NCI-H2171 (cell line): ENCODE data around the gene CDKN1C.

Experiments used
- DNase-seq: peaks from one replicate; lab custom pipeline; 2025; lab: John Stamatoyannopoulos, UW

Gene CDKN1C

DNA sequence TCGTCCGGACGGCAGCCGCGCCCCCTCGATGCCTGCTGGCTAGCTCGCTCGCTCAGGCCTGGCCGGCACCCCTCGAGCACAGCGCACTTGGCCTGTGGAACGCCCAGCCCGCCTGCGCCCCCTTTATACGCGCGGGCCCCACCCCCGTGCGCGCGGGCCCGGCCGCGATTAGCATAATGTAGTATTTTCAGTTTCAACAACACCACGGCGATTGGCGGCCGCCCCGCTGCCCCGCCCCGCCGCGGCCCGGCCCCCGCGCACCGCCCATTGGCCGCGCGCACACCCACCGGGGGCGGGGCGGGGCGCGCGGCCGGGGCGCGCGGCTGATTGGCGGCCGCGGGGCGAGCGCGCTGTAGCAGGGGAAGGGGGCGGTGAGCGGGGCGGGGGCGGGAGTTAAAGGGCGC, at the start of gene CDKN1C:
Gene CDKN1C (minus strand): TSS at position 98 of the 404 bp plus-strand sequence. CDS start 319 bp downstream, outside the sequence.
- peak; percentile 19 for DNase-seq

DNA sequence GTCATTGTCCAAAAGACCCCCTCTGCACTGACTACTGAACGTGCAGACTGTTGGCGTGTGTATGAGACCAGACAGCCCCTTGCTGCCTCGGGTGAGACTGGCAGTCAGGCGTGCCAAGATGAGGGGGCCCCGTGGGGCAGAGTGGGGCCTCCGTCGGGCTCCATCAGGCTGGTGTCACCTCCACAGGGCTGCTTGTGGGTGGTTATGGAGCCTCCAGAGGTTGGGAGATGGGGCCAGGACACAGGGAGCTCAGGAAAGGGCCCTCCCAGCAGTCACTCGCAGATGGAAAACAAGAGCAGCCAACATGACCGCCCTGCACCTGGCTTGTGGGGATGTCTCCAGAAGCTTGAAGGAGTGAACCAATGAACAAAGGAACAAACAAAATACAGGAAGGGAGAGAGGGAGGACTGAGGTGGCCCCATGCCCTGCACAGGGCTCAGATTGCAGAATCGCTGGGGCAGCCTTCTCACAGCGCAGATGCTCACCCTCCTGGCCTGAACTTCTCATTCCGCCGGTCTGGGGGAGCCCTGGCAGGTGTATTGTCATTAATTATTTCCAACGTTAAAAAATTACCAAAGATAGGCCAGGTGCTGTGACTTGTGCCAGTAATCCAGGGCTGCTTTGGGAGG, 49.1 kb upstream of the CDKN1C start:
- DNase-seq = no peak

DNA sequence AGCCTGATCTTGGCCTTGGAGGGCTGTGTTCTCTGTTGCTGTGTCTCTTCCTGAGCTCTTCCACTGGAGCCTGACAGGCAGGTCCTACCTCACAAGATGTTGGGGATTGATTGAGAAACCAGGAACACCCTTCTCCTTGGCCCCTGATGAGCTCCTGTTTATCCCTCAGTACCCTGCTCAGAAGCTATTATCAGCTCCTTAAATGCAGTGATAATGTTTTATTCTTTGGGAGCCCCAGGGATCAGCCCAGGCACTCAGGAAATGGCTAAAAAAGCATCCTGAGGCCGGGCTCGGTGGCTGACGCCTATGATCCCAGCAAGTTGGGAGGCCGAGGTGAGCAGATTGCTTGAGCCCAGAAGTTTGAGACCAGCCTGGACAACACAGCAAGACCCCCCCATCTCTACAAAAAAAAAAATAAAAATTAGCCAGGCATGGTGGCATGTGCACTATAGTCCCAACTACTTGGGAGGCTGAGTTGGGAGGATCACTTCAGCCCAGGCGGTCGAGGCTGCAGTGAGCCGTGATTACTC, 48.5 kb upstream of the CDKN1C start:
- no peak for DNase-seq

DNA sequence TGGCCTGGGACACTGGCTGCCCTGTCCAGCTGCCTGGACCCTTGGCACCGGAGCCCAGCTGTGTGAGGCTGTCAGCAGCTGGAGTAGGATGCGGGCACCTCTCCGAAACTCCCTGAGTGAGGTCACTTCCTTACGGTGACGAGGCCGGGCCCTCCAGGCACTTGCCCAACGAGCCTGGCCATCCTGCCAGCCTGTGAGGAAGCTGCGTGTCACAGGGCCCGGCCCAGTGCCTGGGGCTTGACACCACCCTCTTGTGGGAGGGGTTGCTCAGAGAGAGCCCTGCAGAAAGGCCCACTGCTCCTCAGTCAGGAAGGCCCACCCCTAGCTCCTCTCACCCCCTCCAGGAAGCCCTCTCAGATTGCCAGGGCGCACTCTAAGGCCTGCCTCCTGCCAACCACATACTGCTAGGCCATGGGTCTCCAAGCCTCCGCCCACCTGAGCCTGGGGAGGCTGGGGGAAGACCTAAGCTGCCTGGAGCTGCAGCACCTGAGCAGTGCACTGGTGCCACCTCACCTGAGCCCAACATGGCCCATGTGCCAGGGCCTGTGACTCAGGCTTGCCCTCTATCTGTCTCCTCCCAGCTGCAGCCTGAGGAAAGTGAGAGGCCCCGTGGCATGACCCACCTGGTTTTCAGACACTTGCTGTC, 47.9 kb upstream of the CDKN1C start:
- DNase-seq = no peak

DNA sequence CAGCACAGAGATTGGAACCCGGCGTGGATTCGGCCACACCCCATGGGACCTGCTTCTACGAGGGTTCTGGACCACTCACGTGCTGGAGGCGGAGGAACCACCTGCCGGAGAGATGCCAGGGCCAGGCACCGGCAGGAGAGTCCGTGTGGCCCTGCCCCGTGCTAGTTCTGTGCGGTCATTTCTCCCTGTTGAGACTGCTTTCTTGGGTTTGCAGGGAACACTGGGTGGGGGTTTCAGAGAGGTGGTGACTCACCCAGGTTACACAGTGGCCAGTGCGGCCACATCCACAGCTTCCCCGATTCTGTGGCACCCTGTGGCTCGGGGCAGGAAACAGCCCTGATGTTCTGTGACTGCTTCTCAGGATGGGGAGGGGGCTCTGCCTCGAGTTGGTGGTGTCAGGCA, 47.3 kb upstream of the CDKN1C start:
- no peak for DNase-seq

DNA sequence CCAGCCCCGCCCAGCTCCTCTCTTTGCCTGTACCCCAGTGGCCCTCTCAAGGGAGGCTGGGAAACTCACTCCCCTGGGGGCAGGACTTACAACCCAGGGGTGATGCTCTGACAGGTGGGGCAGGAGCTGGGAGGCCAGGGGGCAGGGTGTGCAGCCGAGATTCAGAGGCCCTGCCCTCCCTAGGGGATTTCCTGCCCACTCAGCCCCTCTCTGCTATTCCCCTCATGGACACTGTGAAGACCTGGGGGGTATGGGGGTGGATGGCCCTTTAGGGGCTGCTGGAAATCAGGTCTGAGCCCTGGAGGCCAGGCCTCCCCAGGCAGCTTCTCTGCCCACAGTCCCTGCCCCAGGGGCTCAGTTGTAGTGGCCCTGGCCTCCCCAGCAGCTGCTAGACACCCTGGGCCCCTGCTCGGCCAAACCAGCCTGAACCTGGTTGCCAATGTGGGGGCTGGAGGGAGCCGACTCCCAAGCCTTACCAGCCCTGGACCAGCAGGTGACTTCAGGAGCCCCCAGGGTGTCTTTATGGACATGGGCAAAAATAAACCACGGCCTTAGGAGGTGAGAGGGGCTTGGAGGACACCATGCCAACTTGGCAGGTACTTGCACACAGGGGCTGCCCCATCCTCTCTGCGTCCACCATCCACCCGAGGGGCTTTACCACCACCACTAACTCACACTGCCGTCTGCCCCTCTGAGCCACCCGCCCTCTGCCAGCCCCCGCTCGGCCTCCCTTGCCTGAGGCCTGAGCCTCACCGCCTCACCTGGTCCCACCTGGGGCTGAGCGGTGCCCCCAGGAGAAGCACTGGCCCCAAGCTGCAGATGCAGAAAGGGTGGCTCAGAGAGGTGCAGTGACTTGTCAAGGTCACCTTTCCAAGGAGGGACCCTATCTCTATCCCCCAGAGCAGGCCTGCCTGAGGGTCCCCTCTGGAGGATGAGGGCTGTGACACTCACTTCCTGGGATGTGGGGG, 46.5 kb upstream of the CDKN1C start:
- no peak for DNase-seq

DNA sequence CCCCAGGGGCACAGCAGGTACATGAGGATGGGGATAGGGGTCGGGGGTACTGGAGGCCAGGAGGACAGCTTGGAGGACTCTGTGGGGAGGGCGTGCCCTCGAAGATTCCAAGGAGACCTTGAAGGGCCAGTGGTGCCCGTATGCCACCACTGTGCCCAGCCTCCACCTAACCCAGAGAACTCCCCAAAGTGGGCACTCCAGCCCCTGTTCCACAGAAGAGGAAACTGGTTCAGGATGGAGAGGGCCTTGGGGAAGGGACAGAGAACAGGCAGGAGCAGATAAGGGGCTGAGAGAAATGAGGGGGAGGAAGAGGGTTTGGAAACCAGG, 45.8 kb upstream of the CDKN1C start:
- DNase-seq = no peak

DNA sequence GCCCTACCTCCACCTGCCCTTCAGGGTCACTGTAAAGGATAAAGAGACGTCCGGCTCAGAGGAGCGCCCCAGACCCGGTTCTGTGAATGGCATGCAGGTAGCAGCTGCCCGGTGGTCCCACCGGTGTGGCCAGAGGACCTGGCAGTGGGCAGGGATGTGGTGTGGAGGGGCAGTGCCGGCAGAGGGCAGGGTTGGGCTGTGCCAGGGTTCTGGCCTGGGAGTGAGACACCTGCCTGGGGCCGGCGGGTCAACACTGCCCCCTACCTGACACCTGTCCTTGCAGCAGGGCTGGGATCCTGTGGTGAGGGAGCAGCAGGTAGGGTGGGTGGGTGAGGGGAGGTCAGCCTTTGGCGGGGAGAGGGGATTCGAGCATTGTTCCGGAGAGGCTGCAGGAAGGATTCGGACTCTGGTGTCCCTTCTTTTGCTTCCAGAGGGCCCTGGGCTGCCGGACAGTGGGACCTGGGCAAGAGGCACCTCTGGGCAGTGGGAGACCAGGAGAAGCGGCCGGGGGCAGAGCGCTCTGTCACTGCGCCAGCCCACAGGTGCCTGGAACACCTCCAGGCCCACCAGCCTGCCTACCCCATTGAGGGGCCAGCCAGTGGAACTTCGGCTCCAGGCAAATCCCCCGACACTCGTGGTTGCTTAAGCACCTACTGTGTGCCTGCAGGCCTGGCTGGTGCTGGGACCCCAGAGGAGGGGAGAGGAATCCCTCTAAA, 45.3 kb upstream of the CDKN1C start:
- no peak for DNase-seq

DNA sequence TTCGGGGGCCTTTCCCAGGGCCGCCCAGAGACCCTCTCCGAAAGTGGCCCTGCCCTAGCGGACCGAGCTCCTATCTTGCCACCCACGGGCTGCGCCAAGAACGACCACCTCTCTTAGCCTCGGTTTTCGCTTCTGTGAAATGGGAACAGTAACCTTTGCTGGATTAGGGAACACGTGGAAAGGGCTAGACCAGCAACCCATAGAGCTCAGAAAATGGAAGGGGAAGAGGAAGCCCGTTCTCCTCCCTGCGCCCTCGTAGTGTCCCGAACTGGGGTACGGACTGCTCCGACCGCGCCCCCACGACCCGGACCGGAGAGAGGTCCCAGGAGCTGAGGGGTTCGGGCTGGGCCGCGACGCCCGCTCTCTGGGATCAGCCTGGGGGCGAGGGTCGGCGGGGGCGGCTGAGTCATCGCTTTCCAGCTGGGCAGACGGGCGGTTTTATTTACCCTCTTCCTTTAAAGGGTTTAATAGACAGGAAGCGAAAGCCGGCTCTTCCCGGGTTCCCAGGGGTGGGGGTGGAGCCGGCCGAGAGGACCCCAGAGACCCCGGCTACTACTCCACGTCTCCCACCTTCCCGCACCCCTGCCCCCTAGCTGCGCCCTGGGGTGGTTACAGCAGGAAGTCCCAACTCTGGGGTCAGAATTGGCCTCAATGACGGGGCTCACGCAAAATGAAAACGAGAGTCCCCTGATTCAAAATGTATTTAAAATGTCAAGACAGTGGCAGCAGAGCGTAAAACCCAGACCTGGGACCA, 44.6 kb upstream of the CDKN1C start:
- DNase-seq = no peak

DNA sequence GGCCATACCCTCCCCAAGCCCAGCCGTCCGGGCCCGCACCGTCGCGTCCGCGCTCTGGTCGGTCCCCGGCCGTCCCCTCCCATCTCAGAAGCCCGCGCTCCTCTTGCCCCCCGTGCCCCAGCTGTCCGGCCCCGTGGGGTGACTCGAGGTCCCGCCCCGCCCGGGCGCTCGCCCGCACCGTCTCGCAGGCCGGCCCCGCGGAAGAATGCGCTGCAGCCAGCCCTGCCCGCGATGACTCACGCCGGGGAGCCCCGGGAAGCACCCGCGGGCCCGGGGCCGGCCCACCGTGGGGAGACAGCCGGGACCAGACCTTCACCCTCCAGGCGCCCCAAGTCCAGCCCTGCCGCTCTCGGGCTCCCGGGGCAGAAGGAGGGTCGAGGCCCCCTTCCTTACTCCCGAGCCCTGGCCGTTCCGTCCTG, 44.0 kb upstream of the CDKN1C start:
- no peak for DNase-seq

DNA sequence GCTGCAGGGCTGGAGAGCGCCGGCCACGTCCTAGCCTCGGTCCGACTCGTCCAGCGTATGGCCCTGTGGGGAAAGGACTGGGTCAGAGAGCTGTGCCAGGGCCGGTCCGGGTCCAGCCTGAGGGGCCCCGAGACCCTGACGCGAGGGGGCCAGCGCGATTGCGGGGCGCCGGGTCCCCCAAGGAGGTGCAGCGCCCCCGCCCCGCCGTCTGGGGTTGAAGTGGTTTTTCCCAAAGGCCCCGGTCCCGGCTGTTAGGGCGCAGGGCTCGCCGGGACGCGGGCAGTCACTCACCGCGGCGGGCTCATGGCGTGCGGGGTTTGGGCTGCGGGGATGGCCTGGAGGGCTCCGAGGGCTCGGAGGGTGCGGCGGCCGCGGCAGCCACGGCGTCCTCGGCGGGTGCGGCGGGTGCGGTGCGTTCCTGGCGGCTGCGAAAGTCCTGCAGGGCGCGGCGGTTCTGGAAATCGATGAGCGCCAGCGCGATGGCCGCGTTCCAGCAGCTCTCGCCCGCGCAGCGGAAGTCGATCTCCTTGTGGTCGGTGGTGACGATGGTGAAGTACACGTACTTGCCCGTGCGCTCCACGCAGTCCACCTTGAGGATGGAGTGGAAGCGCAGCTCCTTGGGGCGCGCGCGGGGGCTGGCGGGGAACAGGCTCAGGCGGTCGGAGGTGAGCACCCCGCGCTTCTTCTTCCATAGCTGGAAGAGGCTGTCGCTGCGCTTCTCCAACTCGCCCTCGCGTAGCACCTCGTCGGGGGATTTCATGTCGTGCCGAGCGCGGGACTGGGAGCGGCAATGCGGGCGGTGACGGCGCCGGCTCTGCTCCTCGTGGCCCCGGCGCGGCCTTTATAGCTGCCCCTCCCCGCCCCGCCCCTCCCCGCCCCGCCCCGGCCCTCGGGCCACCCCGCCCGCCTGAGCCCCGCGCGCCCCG, 43.3 kb upstream of the CDKN1C start, which contains the start of gene PHLDA2:
Gene PHLDA2 (minus strand): TSS at position 816 of the 926 bp plus-strand sequence. CDS start 56 bp downstream, at position 760.
- DNase-seq = no peak

DNA sequence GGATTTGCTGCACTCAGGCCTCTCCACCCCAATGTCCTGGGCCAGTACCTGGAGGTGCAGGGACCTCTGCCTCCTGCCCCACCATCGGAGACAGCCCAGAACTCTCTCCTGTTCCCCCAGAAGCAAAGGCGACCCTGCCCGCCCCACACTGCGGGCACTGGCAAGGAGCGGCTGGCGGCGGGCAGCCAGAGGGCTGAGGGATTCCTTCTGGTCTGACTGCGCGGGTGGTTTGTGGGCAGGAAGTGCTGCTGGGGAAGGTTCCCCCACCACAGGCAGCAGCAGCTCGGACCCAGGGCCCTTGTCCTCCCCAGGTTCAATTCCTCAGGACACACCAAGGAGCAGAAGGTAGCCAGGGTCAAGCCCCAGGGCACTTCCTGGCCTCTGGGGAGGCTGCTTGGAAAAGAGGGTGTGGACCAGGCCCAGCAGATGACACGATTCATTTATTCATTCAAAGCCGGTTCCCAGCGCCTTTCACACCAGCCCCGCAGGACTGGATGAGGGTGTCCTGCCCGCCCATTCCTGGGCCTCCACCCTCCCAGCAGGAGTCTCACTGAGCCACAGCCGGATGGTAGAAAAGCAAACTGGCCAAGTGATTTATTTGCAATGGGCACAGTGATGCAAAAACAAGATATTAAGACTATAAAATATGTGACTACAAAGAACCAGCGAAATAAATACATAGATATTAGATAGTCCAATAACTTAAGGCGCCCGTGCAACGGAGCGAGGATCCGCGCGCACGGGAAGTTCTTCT, 42.5 kb upstream of the CDKN1C start:
- no peak for DNase-seq

DNA sequence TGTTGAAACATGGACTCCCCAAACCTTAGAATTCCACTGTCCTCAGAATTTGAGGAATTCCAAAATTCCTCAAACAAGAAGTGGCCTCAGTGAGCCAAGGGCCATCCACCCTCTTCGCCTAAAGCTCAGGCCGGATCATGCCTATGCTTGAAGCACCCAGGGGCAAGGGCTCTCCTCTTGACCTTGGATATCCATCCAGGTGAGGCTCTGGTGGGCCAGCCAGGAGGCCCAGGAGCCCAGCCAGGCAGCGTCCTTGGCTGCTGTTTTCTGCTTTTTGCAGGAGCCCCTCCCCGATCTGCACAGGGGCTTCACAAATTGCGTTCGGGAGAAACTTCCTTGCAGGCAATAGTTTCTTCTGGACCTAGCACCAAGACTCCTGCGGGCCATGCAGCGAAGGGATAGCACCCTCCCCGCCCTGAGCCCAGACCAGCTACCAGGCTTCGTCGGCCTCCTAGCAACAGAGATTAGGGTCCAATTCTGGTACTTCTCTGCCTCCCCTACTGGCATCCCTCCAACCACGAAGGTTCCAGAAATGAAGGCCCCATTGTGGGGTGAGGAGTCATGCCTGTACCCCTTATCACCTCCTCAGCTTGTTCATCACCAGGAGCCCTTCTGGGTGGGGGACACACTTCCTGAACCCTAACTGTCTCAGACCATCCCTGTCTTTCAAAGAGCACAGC, 41.7 kb upstream of the CDKN1C start:
- no peak for DNase-seq

DNA sequence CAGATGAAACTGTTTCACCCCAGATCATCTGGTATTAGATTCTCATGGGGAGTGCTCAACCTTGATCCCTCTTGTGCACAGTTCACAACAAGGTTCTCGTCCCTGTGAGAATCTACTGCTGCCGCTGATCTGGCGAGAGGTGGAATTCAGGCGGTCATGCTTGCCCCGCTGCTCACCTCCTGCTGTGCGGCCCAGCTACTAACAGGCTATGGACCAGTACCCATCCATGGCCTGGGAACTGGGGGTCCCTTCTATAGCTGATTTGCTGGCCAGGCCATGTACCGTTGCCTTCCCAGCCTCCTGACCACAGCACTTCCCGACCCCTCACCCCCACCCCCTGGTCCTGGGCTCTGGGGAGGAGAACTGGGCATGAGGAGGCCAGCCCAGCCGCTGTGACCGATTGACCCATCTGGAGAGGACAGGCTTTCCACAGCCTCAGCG, 41.1 kb upstream of the CDKN1C start:
- no peak for DNase-seq

DNA sequence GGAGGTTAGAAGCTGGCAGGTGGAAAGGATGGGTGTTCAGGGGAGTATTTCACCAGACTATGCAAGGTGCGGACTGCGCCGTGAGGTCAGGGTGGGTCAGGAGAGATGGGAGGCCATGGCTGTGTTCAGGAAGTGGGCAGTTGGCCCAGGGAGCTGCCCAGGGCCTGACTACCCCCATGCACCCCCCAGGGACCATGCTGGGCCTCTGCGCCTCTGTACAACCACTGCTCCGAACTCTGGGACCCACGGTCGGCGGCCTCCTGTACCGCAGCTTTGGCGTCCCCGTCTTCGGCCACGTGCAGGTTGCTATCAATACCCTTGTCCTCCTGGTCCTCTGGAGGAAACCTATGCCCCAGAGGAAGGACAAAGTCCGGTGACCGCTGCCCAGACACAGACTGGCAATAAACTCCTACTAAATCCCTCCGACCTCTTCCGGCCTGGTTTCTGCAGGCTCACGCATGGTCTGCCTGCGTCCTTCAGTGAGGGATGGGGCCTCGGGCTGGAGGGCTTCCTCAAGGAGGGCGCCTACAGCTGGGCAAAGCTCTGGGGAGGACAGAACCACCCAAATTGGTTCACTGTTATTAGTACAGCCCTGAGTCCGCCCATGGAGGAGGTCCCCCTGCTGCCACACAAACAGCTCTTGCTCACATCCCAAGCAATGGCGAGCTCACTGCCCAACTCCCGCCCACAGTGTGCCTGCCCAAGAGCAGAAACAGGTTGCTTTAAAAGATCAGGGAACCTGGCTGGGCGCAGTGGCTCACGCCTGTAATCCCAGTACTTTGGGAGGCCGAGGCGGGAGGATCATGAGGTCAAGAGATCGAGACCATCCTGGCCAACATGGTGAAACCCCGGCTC, 39.5 kb upstream of the CDKN1C start:
- DNase-seq = no peak

DNA sequence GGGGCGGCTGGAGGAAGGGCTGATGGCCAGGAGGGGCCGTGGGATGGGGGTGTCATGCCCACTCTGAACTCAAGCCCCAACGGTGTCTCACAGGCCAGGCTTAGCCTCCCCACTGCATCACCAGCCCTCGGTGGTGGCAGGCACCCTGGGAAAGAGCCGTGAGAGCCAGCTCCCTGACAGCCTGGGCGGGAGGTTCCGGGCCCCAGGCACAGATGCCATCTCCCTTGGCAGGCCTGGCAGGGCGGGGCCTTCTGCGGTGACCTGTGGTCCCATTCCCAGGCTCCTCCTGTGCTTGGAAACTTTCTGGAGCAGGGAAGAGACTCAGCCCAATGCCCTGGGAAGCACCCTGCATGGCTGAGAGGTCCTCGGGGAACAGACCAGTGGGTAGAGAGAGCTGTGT, 38.8 kb upstream of the CDKN1C start:
- DNase-seq = no peak
